ENCODE data around the gene AKAP9. TPM values are rescaled to one million over a fixed set of nuclear protein-coding genes. Genes with fewer than 3 reads are reported as not detected.

Gene AKAP9
- total and polyA plus RNA-seq, 9 of the 15 experiments (the other 6 are each of a cell fraction or from before 2014, with no cell fraction given), result 25.5 to 80.9 (median 46.3) TPM

GRCh38 chr7:92133737-92134270 lies 193.1 kb downstream of the AKAP9 start:
- intact Hi-C loops (cut with micrococcal nuclease), result loop anchor here (1.0 to 5.0 kb wide), 4 partner anchors 111 to 313 kb away; partner anchors contain the start of genes ANKIB1, GATAD1, KRIT1 and MTERF1
- Histone ChIP-seq H3K27ac (ENCODE audit: extremely low read depth, low read depth, low read length) (peak overlapping the region; percentile 99), H2AFZ (ENCODE audit: low read depth, low read length) (peak overlapping the region; percentile 100), H3K27me3 (ENCODE audit: control insufficient read depth in 2 of 2, insufficient read depth in 2 of 2, low read length in 2 of 2) (no peaks in the 10 kb centered on the region), H3K9me3 (replicated peaks; ENCODE audit: control insufficient read depth, insufficient read depth, low read depth, low read length) (no peaks in the 10 kb centered on the region), H3K4me2 (ENCODE audit: insufficient read depth, low read length) (peak overlapping the region; percentile 98), H3K79me2 (ENCODE audit: control insufficient read depth, insufficient read depth, low read length) (peaks cover 54% of the 10 kb centered on the region), H3K9ac (ENCODE audit: insufficient read depth in 1 of 2, low read depth in 2 of 2, low read length in 2 of 2) (peak overlapping the region; percentile 91 to 96), H3K4me1 (replicated peaks in 1 of 2; ENCODE audit: control insufficient read depth in 2 of 2, insufficient read depth in 2 of 2, low read length in 2 of 2) (peaks cover 19 to 20% of the 10 kb centered on the region in 2 experiments; a peak in 3 of 5 replicates), H4K20me1 (replicated peaks; ENCODE audit: control insufficient read depth, insufficient read depth, low read length) (peaks cover 8% of the 10 kb centered on the region; the same call in 1 of the 2 replicates), H3K36me3 (ENCODE audit: control insufficient read depth, insufficient read depth, low read length) (peaks cover 34% of the 10 kb centered on the region), H3K4me3 (peak overlapping the region; percentile 95), H3K9me1 (ENCODE audit: control insufficient read depth, insufficient read depth, low read length) (no peaks in the 10 kb centered on the region)
- FAIRE-seq (no peak), DNase-seq (ENCODE audit: extremely low read depth in 1 of 4, low spot score in 3 of 4) (peak; percentile 80 to 91 (median 85)), ATAC-seq (peak; percentile 80)
- ChIA-PET CTCF (ENCODE audit: low intra/inter-chr PET ratio) (interaction anchor here (1.0 kb wide), 1 partner anchor 325 kb away, joined by 4 read pairs; no protein-coding TSS in a partner anchor), POLR2A (interaction anchor here (0.6 to 1.8 kb wide), 7 partner anchors 9 to 395 kb away, joined by 3 to 16 read pairs (median 3); partner anchors contain the start of genes ANKIB1, KRIT1 and RBM48)
- 0% methylated on average over 31 of the region's 42 CpGs for WGBS (ENCODE audit: insufficient coverage, low coverage, missing lambda C conversion rate)
- no TSS peak for BruUV-seq (replicated peaks)
- in situ Hi-C loops (cut with MboI), result loop anchor here (10.0 kb wide), 1 partner anchor 301 kb away; no protein-coding TSS in a partner anchor
- TF ChIP-seq ZNF77 (CRISPR knock-in tag; IDR thresholded peaks at IDR 0.05), result no peak
- 0 out of 2 replicates have a peak, but pooled peaks have one; percentile 70 for TF ChIP-seq MYNN (IDR thresholded peaks at IDR 0.05)
- TF ChIP-seq MYNN (CRISPR knock-in tag; IDR thresholded peaks at IDR 0.05), result no peak
- TF ChIP-seq ARID3B (CRISPR knock-in tag; IDR thresholded peaks at IDR 0.05; ENCODE audit: borderline replicate concordance), result peak; percentile 72; the same call in 1 of the 2 replicates
- TF ChIP-seq, protein P1, sequence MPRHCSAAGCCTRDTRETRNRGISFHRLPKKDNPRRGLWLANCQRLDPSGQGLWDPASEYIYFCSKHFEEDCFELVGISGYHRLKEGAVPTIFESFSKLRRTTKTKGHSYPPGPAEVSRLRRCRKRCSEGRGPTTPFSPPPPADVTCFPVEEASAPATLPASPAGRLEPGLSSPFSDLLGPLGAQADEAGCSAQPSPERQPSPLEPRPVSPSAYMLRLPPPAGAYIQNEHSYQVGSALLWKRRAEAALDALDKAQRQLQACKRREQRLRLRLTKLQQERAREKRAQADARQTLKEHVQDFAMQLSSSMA (CRISPR knock-in tag; IDR thresholded peaks at IDR 0.05), result peak; percentile 90; the same call in 1 of the 2 replicates
- TF ChIP-seq RNF2 (IDR thresholded peaks at IDR 0.05), result peak; percentile 45; the same call in 1 of the 2 replicates
- TF ChIP-seq ZKSCAN1 (IDR thresholded peaks at IDR 0.05; ENCODE audit: low read depth, low read length), result peak; percentile 6; the same call in 1 of the 2 replicates
- TF ChIP-seq, protein P2, sequence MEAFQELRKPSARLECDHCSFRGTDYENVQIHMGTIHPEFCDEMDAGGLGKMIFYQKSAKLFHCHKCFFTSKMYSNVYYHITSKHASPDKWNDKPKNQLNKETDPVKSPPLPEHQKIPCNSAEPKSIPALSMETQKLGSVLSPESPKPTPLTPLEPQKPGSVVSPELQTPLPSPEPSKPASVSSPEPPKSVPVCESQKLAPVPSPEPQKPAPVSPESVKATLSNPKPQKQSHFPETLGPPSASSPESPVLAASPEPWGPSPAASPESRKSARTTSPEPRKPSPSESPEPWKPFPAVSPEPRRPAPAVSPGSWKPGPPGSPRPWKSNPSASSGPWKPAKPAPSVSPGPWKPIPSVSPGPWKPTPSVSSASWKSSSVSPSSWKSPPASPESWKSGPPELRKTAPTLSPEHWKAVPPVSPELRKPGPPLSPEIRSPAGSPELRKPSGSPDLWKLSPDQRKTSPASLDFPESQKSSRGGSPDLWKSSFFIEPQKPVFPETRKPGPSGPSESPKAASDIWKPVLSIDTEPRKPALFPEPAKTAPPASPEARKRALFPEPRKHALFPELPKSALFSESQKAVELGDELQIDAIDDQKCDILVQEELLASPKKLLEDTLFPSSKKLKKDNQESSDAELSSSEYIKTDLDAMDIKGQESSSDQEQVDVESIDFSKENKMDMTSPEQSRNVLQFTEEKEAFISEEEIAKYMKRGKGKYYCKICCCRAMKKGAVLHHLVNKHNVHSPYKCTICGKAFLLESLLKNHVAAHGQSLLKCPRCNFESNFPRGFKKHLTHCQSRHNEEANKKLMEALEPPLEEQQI (IDR thresholded peaks at IDR 0.05), result 0 out of 2 replicates have a peak, but pooled peaks have one; percentile 19
- TF ChIP-seq PCBP2 (IDR thresholded peaks at IDR 0.05; ENCODE audit: low read depth, low read length, poor library complexity, severe bottlenecking), result no peak
- TF ChIP-seq CBX5 (IDR thresholded peaks at IDR 0.05; ENCODE audit: borderline replicate concordance, low read depth), result 0 out of 2 replicates have a peak, but pooled peaks have one; percentile 6
- TF ChIP-seq, protein P3, sequence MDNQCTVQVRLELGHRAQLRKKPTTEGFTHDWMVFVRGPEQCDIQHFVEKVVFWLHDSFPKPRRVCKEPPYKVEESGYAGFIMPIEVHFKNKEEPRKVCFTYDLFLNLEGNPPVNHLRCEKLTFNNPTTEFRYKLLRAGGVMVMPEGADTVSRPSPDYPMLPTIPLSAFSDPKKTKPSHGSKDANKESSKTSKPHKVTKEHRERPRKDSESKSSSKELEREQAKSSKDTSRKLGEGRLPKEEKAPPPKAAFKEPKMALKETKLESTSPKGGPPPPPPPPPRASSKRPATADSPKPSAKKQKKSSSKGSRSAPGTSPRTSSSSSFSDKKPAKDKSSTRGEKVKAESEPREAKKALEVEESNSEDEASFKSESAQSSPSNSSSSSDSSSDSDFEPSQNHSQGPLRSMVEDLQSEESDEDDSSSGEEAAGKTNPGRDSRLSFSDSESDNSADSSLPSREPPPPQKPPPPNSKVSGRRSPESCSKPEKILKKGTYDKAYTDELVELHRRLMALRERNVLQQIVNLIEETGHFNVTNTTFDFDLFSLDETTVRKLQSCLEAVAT (IDR thresholded peaks at IDR 0.05), result peak; percentile 67 to 99; a peak in 3 of 4 replicates
- TF ChIP-seq POLR2H (tag; IDR thresholded peaks at IDR 0.05; ENCODE audit: low read depth), result no peak
- TF ChIP-seq ZFP1 (CRISPR knock-in tag; IDR thresholded peaks at IDR 0.05), result no peak
- TF ChIP-seq, protein P4, sequence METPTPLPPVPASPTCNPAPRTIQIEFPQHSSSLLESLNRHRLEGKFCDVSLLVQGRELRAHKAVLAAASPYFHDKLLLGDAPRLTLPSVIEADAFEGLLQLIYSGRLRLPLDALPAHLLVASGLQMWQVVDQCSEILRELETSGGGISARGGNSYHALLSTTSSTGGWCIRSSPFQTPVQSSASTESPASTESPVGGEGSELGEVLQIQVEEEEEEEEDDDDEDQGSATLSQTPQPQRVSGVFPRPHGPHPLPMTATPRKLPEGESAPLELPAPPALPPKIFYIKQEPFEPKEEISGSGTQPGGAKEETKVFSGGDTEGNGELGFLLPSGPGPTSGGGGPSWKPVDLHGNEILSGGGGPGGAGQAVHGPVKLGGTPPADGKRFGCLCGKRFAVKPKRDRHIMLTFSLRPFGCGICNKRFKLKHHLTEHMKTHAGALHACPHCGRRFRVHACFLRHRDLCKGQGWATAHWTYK (CRISPR knock-in tag; IDR thresholded peaks at IDR 0.05), result peak; percentile 100
